ENCODE results near the gene NPAS3.
"Not testable (repeated sequence)": the region's sequence is repeated elsewhere in the genome, so short reads cannot be mapped to it uniquely, and the experiment has no call there.

NPAS3 gene

GRCh38 chr14:33081259-33081658 lies 142.6 kb downstream of the NPAS3 start:
- no peak for DNase-seq (ENCODE audit: low spot score)

- no peak for DNase-seq (ENCODE audit: low spot score)
Observed at GRCh38 chr14:33085799-33086198, 147.1 kb downstream of the NPAS3 start.

- DNase-seq (ENCODE audit: low spot score) = not testable (repeated sequence)
Observed at GRCh38 chr14:33088274-33088673, 149.6 kb downstream of the NPAS3 start.

GRCh38 chr14:33098016-33098415 lies 159.3 kb downstream of the NPAS3 start:
- DNase-seq (ENCODE audit: low spot score) = no peak

GRCh38 chr14:33103489-33103888 lies 164.8 kb downstream of the NPAS3 start:
- no peak for DNase-seq (ENCODE audit: low spot score)

GRCh38 chr14:33103966-33104365 lies 165.3 kb downstream of the NPAS3 start:
- DNase-seq (ENCODE audit: low spot score) = no peak

- no peak for DNase-seq (ENCODE audit: low spot score)
Observed at GRCh38 chr14:33110737-33111443, 172.2 kb downstream of the NPAS3 start.

GRCh38 chr14:33114331-33114730 lies 175.7 kb downstream of the NPAS3 start:
- DNase-seq (ENCODE audit: low spot score) = no peak

GRCh38 chr14:33118668-33119067 lies 180.0 kb downstream of the NPAS3 start:
- no peak for DNase-seq (ENCODE audit: low spot score)

GRCh38 chr14:33120341-33120740 lies 181.7 kb downstream of the NPAS3 start:
- no peak for DNase-seq (ENCODE audit: low spot score)

- no peak for DNase-seq (ENCODE audit: low spot score)
Observed at GRCh38 chr14:33120966-33121365, 182.3 kb downstream of the NPAS3 start.

GRCh38 chr14:33123281-33123680 lies 184.6 kb downstream of the NPAS3 start:
- DNase-seq (ENCODE audit: low spot score) = no peak

- no peak for DNase-seq (ENCODE audit: low spot score)
Observed at GRCh38 chr14:33126433-33126832, 187.8 kb downstream of the NPAS3 start.

- no peak for DNase-seq (ENCODE audit: low spot score)
Observed at GRCh38 chr14:33127531-33127930, 188.9 kb downstream of the NPAS3 start.

GRCh38 chr14:33131801-33132200 lies 193.1 kb downstream of the NPAS3 start:
- no peak for DNase-seq (ENCODE audit: low spot score)

GRCh38 chr14:33134162-33134561 lies 195.5 kb downstream of the NPAS3 start:
- DNase-seq (ENCODE audit: low spot score) = no peak

- DNase-seq (ENCODE audit: low spot score) = no peak
Observed at GRCh38 chr14:33134975-33135374, 196.3 kb downstream of the NPAS3 start.

GRCh38 chr14:33150666-33151428 lies 212.2 kb downstream of the NPAS3 start:
- no peak for DNase-seq (ENCODE audit: low spot score)

GRCh38 chr14:33163109-33163508 lies 224.4 kb downstream of the NPAS3 start:
- no peak for DNase-seq (ENCODE audit: low spot score)

GRCh38 chr14:33163600-33163999 lies 224.9 kb downstream of the NPAS3 start:
- no peak for DNase-seq (ENCODE audit: low spot score)

GRCh38 chr14:33165144-33165925 lies 226.7 kb downstream of the NPAS3 start:
- no peak for DNase-seq (ENCODE audit: low spot score)

GRCh38 chr14:33165926-33166289 lies 227.2 kb downstream of the NPAS3 start:
- DNase-seq (ENCODE audit: low spot score) = no peak

- no peak for DNase-seq (ENCODE audit: low spot score)
Observed at GRCh38 chr14:33175951-33176350, 237.3 kb downstream of the NPAS3 start.
